ENCODE results near the gene ATP5F1D.
A peak's percentile ranks its signal among the peaks of the same experiment; 100 is the strongest.
"Not testable (repeated sequence)": the region's sequence is repeated elsewhere in the genome, so short reads cannot be mapped to it uniquely, and the experiment has no call there.

Gene ATP5F1D

GRCh38 chr19:1241417-1242095, at the start of gene ATP5F1D:
TSS of gene ATP5F1D (plus strand) at chr19:1241751. CDS start at chr19:1241851, 100 bp downstream.
- Mint-ChIP-seq H3K27me3 (peaks cover 8% of the 10 kb centered on the region), H3K4me1 (ENCODE audit: low read depth) (peaks cover 40% of the 10 kb centered on the region), H3K4me3 (peak within 1 kb of the TSS; percentile 88), H3K27ac (peak within 1 kb of the TSS; percentile 92), H3K9me3 (no peaks in the 10 kb centered on the region), H3K36me3 (ENCODE audit: low read depth) (no peaks in the 10 kb centered on the region)

GRCh38 chr19:1199531-1199930, 42.0 kb upstream of the ATP5F1D start:
- Mint-ChIP-seq H3K36me3 (ENCODE audit: low read depth) (no peaks in the 10 kb centered on the region), H3K27me3 (no peaks in the 10 kb centered on the region), H3K9me3 (no peaks in the 10 kb centered on the region), H3K4me1 (ENCODE audit: low read depth) (peaks cover 11% of the 10 kb centered on the region), H3K27ac (no peak overlapping the region), H3K4me3 (no peak overlapping the region)

- not testable (repeated sequence) for H3K4me3 Mint-ChIP-seq; H3K27me3 Mint-ChIP-seq; H3K9me3 Mint-ChIP-seq; H3K27ac Mint-ChIP-seq; H3K36me3 Mint-ChIP-seq (ENCODE audit: low read depth)
- H3K4me1 Mint-ChIP-seq (ENCODE audit: low read depth): peaks cover 11% of the 10 kb centered on the region
Observed at GRCh38 chr19:1200614-1201013, 40.9 kb upstream of the ATP5F1D start.

GRCh38 chr19:1205114-1206099, 36.1 kb upstream of the ATP5F1D start, which contains the start of gene STK11:
TSS of gene STK11 (plus strand) at chr19:1205778. CDS start at chr19:1206914, 1,136 bp downstream.
- no peaks in the 10 kb centered on the region for H3K27me3 Mint-ChIP-seq
- H3K4me1 Mint-ChIP-seq (ENCODE audit: low read depth): peaks cover 26% of the 10 kb centered on the region
- peak within 1 kb of the TSS; percentile 95 for H3K4me3 Mint-ChIP-seq
- no peaks in the 10 kb centered on the region for H3K9me3 Mint-ChIP-seq
- peak within 1 kb of the TSS; percentile 87 for H3K27ac Mint-ChIP-seq
- peaks cover 7% of the 10 kb centered on the region for H3K36me3 Mint-ChIP-seq (ENCODE audit: low read depth)

- no peaks in the 10 kb centered on the region for H3K9me3 Mint-ChIP-seq
Observed at GRCh38 chr19:1206150-1206863, 35.2 kb upstream of the ATP5F1D start.

GRCh38 chr19:1206864-1207450, 34.6 kb upstream of the ATP5F1D start:
- H3K4me1 Mint-ChIP-seq (ENCODE audit: low read depth): peaks cover 30% of the 10 kb centered on the region
- peak overlapping the region; percentile 95 for H3K4me3 Mint-ChIP-seq
- peaks cover 11% of the 10 kb centered on the region for H3K36me3 Mint-ChIP-seq (ENCODE audit: low read depth)
- H3K27ac Mint-ChIP-seq: peak overlapping the region; percentile 87
- H3K9me3 Mint-ChIP-seq: no peaks in the 10 kb centered on the region
- H3K27me3 Mint-ChIP-seq: no peaks in the 10 kb centered on the region

More at GRCh38 chr19:1206150-1206863, 35.2 kb upstream of the ATP5F1D start:
- peak overlapping the region; percentile 87 for H3K27ac Mint-ChIP-seq
- peak overlapping the region; percentile 95 for H3K4me3 Mint-ChIP-seq
- peaks cover 7% of the 10 kb centered on the region for H3K36me3 Mint-ChIP-seq (ENCODE audit: low read depth)
- peaks cover 26% of the 10 kb centered on the region for H3K4me1 Mint-ChIP-seq (ENCODE audit: low read depth)
- H3K27me3 Mint-ChIP-seq: no peaks in the 10 kb centered on the region

- Mint-ChIP-seq H3K4me1 (ENCODE audit: low read depth) (peaks cover 31% of the 10 kb centered on the region), H3K36me3 (ENCODE audit: low read depth) (peaks cover 18% of the 10 kb centered on the region)
- not testable (repeated sequence) for H3K9me3 Mint-ChIP-seq, H3K4me3 Mint-ChIP-seq, H3K27ac Mint-ChIP-seq, H3K27me3 Mint-ChIP-seq
Observed at GRCh38 chr19:1208830-1209229, 32.7 kb upstream of the ATP5F1D start.

- Mint-ChIP-seq H3K4me1 (ENCODE audit: low read depth) (peaks cover 33% of the 10 kb centered on the region), H3K27me3 (no peaks in the 10 kb centered on the region), H3K9me3 (no peaks in the 10 kb centered on the region), H3K36me3 (ENCODE audit: low read depth) (peaks cover 20% of the 10 kb centered on the region), H3K27ac (no peak overlapping the region), H3K4me3 (no peak overlapping the region)
Observed at GRCh38 chr19:1210227-1210538, 31.4 kb upstream of the ATP5F1D start.

- peaks cover 33% of the 10 kb centered on the region for H3K4me1 Mint-ChIP-seq (ENCODE audit: low read depth)
- peaks cover 20% of the 10 kb centered on the region for H3K36me3 Mint-ChIP-seq (ENCODE audit: low read depth)
- no peak overlapping the region for H3K27ac Mint-ChIP-seq
- H3K27me3 Mint-ChIP-seq: no peaks in the 10 kb centered on the region
- no peak overlapping the region for H3K4me3 Mint-ChIP-seq
- no peaks in the 10 kb centered on the region for H3K9me3 Mint-ChIP-seq
Observed at GRCh38 chr19:1211494-1212234, 29.9 kb upstream of the ATP5F1D start.

- peaks cover 16% of the 10 kb centered on the region for H3K36me3 Mint-ChIP-seq (ENCODE audit: low read depth)
- H3K27ac Mint-ChIP-seq: peak overlapping the region; percentile 93
- peak overlapping the region; percentile 67 for H3K4me3 Mint-ChIP-seq
- no peaks in the 10 kb centered on the region for H3K27me3 Mint-ChIP-seq
- peaks cover 22% of the 10 kb centered on the region for H3K4me1 Mint-ChIP-seq (ENCODE audit: low read depth)
- H3K9me3 Mint-ChIP-seq: no peaks in the 10 kb centered on the region
Observed at GRCh38 chr19:1213391-1214286, 27.9 kb upstream of the ATP5F1D start.

- Mint-ChIP-seq H3K9me3 (no peaks in the 10 kb centered on the region), H3K4me3 (peak overlapping the region; percentile 67), H3K36me3 (ENCODE audit: low read depth) (peaks cover 16% of the 10 kb centered on the region), H3K27me3 (no peaks in the 10 kb centered on the region), H3K4me1 (ENCODE audit: low read depth) (peaks cover 22% of the 10 kb centered on the region), H3K27ac (peak overlapping the region; percentile 93)
Observed at GRCh38 chr19:1214299-1214861, 27.2 kb upstream of the ATP5F1D start.

GRCh38 chr19:1214862-1215731, 26.5 kb upstream of the ATP5F1D start:
- peaks cover 13% of the 10 kb centered on the region for H3K36me3 Mint-ChIP-seq (ENCODE audit: low read depth)
- H3K27ac Mint-ChIP-seq: no peak overlapping the region
- no peaks in the 10 kb centered on the region for H3K9me3 Mint-ChIP-seq

More at GRCh38 chr19:1214862-1215731, 26.5 kb upstream of the ATP5F1D start:
- peaks cover 19% of the 10 kb centered on the region for H3K4me1 Mint-ChIP-seq (ENCODE audit: low read depth)
- no peak overlapping the region for H3K4me3 Mint-ChIP-seq
- no peaks in the 10 kb centered on the region for H3K27me3 Mint-ChIP-seq
